Glomerular visceral epithelial cell (primary cell): Measurements from ENCODE around the gene SEC14L2.
A peak's percentile ranks its signal among the peaks of the same experiment; 100 is the strongest.

Source experiments
- DNase-seq: peaks from one replicate; pipeline ENCODE4 v3.0.0-alpha.2; 2016; ENCODE audit errors: extremely low spot score

SEC14L2 gene

DNA sequence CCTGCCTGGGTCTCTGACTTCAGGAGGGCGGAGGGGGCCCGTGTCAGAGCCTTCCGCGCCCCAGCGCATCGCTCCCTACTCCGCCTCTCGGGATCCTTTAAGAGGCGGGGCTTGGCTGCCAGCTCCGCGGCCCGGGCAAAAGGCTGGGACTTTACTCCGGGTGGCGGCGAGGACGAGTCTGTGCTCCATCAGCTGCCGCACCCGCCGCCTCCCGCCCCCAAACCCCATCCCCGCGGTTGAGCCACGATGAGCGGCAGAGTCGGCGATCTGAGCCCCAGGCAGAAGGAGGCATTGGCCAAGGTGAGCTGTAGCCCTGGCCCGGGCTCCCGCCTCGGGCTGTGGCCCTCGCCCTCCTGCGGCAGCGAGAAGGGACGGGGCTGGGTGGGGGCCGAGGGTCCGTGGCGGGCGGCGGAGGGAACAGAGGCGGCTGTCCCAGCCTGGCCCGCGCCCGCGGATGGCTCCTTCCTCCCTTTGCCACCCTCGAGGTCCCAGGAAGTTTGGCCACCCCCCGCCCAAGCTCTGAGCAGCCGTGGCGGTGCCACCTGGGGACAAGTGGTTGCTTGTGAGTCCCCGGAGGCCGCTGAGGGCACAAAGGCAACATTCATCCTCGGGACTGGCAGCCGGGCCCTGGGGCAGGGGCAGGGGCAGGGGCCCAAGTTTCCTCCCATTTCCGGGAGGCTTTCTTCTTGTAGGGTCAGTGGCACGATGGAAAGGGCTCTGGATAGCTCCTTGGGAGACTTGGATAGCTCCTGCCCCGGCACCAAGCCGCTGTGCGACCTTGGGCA lies at the start of gene SEC14L2:
SEC14L2 (plus strand) TSS at position 148 of the 785 bp plus-strand sequence; CDS start at position 247, 99 bp downstream.
- DNase-seq, result peak; percentile 56

- DNase-seq, result no peak
Observed at GRCh38 chr22:30347255-30347892, 49.4 kb upstream of the SEC14L2 start.

- no peak for DNase-seq
Observed at GRCh38 chr22:30348404-30348803, 48.4 kb upstream of the SEC14L2 start.

GRCh38 chr22:30348809-30349208 lies 48.0 kb upstream of the SEC14L2 start:
- no peak for DNase-seq

GRCh38 chr22:30351226-30351625 lies 45.6 kb upstream of the SEC14L2 start:
- DNase-seq, result no peak

DNA sequence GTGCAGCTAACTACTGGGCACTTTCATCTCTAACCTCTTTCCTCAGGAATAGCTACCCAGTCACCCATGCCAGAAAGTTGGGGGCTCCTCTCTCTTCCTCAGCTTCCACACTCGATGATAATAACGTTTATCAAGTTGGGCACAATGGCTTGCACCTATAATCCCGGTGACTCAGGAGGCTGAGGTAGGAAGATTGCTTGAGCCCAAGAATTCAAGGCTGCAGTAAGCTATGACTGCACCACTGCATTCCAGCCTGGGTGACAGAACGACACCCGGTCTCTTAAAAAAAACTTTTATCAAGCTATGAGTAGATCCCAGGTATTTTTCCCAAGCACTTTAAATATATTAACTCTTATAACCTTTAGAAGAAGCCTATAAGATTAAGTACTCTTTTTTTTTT lies 42.2 kb upstream of the SEC14L2 start:
- DNase-seq, result no peak

DNA sequence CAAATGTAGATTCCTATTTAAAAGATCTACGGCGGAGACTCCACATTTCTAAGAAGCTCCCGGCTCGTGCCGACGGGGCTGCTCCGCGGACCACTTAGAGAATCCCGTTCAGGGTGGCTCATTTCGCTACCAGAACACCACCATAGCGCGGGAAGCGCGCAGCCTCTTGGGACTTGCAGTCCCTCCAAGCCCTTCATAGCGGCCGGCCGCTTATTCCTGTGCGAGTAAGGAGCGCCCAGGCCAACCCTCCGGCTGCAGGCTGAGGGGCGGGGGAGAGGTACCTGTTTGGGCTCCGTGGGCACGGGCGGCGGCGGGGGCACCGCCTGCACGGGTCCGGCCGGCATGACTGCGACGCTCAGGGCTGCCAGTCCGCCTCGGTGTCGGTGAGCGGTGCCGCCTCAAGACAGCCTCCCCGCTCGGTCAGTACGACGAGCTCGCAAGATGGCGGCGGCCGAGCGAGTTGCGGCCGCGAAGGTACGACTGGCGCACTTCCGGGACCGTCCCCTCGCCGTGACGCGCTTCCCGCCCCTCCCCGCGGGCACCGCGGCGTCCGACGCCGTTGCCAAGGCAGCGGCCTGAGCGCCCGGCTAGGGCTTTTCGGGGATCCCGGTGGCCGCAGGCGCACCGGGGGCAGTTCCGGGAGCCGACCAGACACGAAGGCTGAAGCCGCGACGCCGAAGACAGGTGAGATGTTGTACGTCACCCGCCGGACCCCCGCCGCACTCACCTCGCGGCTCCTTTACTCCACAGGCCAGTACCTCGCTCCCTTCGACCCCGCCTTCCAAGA lies 40.2 kb upstream of the SEC14L2 start, which contains the start of the genes CCDC157 and SF3A1:
CCDC157 (plus strand) TSS at position 559 of the 787 bp plus-strand sequence. CDS start 8,994 bp downstream, outside the sequence.
SF3A1 (minus strand) TSS at position 446 of the 787 bp plus-strand sequence; CDS start at position 344, 102 bp downstream.
- peak; percentile 80 for DNase-seq

DNA sequence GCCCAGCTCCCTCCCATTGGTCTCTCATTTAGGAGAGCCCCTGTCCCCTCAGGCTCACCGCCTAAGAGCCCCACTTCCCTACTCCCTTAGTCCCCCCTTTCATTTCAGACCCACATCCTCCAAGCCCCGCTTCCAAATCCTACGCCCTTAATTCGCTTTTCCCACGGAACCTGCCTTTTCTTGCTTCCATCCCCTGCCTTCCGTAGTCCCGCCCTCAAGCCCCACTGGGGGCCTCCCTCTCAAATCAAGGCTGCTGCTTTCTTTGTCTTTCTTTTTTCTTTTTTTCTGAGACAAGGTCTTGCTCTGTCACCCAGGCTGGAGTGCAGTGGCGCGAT lies 39.6 kb upstream of the SEC14L2 start:
- DNase-seq, result no peak

- no peak for DNase-seq
Observed at GRCh38 chr22:30357650-30358215, 39.1 kb upstream of the SEC14L2 start.

GRCh38 chr22:30358541-30358940 lies 38.3 kb upstream of the SEC14L2 start:
- DNase-seq, result no peak

- DNase-seq, result no peak
Observed at GRCh38 chr22:30361916-30362650, 34.7 kb upstream of the SEC14L2 start.

- no peak for DNase-seq
Observed at GRCh38 chr22:30362651-30363281, 34.1 kb upstream of the SEC14L2 start.

DNA sequence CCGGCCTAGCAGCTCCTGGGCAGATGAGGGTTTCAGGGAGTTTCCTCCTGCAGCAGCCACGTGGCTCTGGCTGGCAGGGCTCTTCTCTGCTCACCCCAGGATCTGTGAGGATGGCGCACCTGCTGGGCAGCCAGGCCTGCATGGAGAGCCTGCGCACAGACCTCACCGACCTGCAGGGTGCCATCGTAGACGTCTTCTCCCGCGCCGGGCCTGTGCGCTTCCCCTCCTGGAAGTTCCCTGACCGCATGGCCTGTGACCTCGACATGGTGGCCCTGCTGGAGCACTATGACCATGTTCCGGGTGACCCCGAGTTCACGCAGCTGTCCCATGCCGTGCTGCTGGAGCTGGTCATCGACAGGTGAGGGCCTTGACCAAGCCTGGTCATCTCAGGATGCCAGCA lies 30.9 kb upstream of the SEC14L2 start:
- no peak for DNase-seq

- no peak for DNase-seq
Observed at GRCh38 chr22:30368420-30368819, 28.4 kb upstream of the SEC14L2 start.

- DNase-seq, result peak; percentile 15
Observed at GRCh38 chr22:30370641-30371230, 26.1 kb upstream of the SEC14L2 start.

GRCh38 chr22:30371321-30371720 lies 25.5 kb upstream of the SEC14L2 start:
- no peak for DNase-seq

- DNase-seq, result no peak
Observed at GRCh38 chr22:30371981-30372380, 24.8 kb upstream of the SEC14L2 start.

DNA sequence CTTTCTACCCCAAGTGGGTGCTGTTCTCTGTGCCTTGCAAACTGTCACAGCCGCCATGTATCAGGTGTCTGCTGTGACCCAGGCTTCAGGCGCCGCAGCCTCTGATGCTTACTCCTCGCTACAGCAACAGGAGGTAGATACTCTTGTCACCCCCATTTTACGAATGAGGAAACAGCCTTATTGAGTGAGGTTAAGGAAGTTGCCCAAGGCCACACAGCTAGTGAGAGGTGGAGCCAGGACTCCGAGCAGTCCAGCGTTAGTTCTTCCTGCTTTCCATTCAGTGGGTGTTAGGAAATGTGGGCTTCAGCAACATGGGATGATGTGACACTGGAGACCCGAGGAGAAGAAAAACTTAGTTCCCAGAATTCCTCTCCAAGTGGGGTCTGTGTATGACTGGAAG lies 23.9 kb upstream of the SEC14L2 start:
- DNase-seq, result no peak

DNA sequence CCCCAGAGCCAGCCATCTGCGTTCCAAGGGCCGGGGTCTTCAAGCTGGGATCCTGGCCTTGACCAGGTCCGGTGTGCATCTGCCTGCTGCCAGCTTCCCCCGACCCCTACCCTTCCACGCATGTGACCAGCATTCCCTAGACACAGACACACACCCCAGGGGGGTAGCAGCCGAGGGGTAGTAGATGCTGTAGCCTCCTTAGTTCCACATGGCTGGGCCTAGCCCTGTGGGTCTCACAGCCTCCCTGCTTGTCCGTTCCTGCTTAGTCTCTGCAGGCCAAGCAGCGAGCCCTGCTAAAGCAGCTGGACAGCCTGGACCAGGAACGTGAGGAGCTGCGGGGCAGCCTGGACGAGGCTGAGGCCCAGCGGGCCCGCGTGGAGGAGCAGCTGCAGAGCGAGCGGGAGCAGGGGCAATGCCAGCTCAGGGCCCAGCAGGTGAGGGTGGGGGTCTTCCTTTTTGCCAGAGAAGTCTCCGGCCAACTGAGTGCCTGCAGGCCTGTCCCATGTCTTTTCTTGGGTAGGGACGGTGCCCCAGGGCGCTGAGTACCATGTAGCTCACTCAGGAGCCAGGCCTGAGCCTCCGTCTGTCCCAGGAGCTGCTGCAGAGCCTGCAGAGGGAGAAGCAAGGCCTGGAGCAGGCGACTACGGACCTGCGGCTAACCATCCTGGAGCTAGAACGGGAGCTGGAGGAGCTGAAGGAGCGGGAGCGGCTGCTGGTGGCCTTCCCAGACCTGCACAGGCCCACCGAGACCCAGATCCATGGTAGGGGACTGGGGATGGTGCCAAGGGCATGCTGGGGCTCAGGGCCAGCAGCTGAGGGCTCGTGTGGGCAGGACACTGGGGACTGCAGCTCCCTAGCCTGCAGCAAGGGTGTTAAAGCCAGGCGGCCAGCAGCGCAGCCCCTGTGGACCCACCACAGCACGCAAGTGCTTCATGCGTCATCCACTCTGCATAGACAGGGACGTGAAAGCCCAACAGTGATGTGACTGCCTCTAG lies 23.2 kb upstream of the SEC14L2 start:
- no peak for DNase-seq
